Muscle of back (tissue), 11 donors: Measurements from ENCODE around the gene LAMB2. TPM values are rescaled to one million over a fixed set of nuclear protein-coding genes. Genes with fewer than 3 reads are reported as not detected.

ENCODE experiments used
- DNase-seq, 3 donors: peaks; one replicate each; pipeline versions ENCODE4 v3.0.0 to v3.0.0-alpha.2; 2013
- polyA plus RNA-seq, 10 donors: library from polyadenylated mRNA; unstranded; fragments of 120-200 nt; gene quantifications; one replicate each; pipeline ENCODE4 v1.2.1, GENCODE V29; 2013; ENCODE audit not compliant: insufficient read length in 10 of 10

The LAMB2 gene
- polyA plus RNA-seq, 10 donors, result 258 to 439 (median 333) TPM

DNA sequence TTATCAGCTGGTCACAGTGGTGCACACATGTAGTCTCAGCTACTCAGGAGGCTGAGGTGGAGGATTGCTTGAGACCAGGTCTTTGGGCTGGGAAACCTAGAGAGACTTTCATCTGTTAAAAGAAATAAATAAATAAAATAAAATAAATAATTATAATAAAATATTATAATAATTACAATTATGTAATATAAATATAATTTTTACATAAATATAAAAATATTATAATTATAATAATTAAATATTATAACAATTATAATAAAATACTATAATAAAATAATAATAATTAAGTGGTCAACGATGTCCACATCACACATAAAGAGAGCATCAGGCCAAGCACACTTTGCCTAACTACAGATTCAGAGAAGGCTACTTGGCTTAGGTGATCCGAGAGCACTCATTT, 53.6 kb downstream of the LAMB2 start:
- no peak for DNase-seq

DNA sequence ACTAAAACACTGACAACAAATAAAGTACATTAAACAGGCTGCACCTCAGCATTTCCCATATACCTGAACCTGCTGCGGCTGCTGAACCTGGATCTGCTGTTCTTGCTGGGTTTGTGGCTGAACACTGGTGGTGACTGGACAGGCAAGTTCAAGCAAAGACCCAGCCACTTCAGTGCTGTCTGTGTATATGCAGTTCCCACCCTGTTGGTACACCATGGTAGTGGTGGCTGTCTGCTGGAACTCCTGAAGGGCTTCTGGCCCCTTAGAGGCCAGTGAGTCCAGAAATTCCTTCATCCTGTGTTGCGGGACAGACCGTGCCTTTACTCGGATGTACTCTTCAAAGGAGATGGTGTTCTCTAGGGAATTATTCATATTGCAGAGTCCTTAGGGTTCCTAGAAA, 56.2 kb downstream of the LAMB2 start:
- no peak for DNase-seq

DNA sequence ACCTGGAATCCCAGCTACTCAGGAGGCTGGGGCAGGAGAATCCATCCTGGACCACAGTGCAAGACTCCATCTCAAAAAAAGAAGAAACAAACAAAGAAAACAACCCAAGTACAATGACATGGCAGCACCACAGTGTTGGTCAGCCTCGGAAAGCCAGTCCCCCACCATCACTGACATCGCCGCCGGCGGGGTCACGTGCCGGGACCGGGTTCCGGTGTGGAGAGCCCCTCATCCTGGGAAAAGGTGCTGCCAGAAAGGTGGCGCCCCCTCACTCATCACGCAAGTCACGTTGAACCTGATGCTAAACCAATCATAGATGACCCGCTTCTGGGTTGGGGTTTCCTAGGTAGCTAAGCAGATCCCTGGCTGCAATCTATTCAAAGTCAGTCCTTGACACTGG, 56.7 kb downstream of the LAMB2 start:
- DNase-seq, result no peak

Other genes with a start within 250 kb of the LAMB2 start
- 10 to 100 TPM; 13.1 to 20.8 (median 16.0) TPM for gene SLC25A20, start 234.2 kb downstream of the LAMB2 start, polyA plus RNA-seq
- gene ARIH2, start 214.2 kb downstream of the LAMB2 start, polyA plus RNA-seq, result 10 to 100 TPM; 40.0 to 69.3 (median 56.1) TPM
- 10 to 100 TPM in 8 of 10 donors, 1 to 10 TPM in 2; 8.2 to 15.8 (median 12.7) TPM for gene P4HTM, start 142.8 kb downstream of the LAMB2 start, polyA plus RNA-seq
- 100 to 1,000 TPM in 6 of 10 donors, 10 to 100 TPM in 4; 92.1 to 147 (median 106) TPM for gene WDR6, start 125.7 kb downstream of the LAMB2 start, polyA plus RNA-seq
- gene DALRD3, start 114.5 kb downstream of the LAMB2 start, polyA plus RNA-seq, result 10 to 100 TPM; 24.6 to 35.1 (median 29.1) TPM
- 10 to 100 TPM; 43.0 to 58.3 (median 51.6) TPM for gene NDUFAF3, start 110.9 kb downstream of the LAMB2 start, polyA plus RNA-seq
- gene IMPDH2, start 103.7 kb downstream of the LAMB2 start, polyA plus RNA-seq, result 100 to 1,000 TPM; 186 to 255 (median 241) TPM
- 10 to 100 TPM; 47.5 to 63.6 (median 53.9) TPM for gene QRICH1, start 39.0 kb downstream of the LAMB2 start, polyA plus RNA-seq
- 100 to 1,000 TPM; 227 to 289 (median 271) TPM for gene QARS1, start 28.3 kb downstream of the LAMB2 start, polyA plus RNA-seq
- 10 to 100 TPM; 28.5 to 37.0 (median 32.0) TPM for gene USP19, start 12.2 kb downstream of the LAMB2 start, polyA plus RNA-seq
- gene CCDC71, start 33.3 kb upstream of the LAMB2 start, polyA plus RNA-seq, result 10 to 100 TPM; 11.4 to 18.8 (median 14.0) TPM
- gene KLHDC8B, start 38.5 kb upstream of the LAMB2 start, polyA plus RNA-seq, result 100 to 1,000 TPM in 4 of 10 donors, 10 to 100 TPM in 6; 64.9 to 114 (median 89.6) TPM
- 10 to 100 TPM in 2 of 10 donors, 1 to 10 TPM in 8; 4.2 to 15.5 (median 7.3) TPM for gene C3orf62, start 144.2 kb upstream of the LAMB2 start, polyA plus RNA-seq
- gene USP4, start 207.0 kb upstream of the LAMB2 start, polyA plus RNA-seq, result 10 to 100 TPM; 30.0 to 66.4 (median 46.6) TPM
- gene GPX1, start 225.3 kb upstream of the LAMB2 start, polyA plus RNA-seq, result 100 to 1,000 TPM in 7 of 10 donors, 10 to 100 TPM in 3; 81.4 to 150 (median 113) TPM